ENCODE measurements around the gene TLCD3B.
"Not testable (repeated sequence)": the region's sequence is repeated elsewhere in the genome, so short reads cannot be mapped to it uniquely, and the experiment has no call there.

Gene TLCD3B

GRCh38 chr16:30025156-30025555, 5.9 kb downstream of the TLCD3B start:
- DNase-seq: peak; percentile 9

- peak; percentile 19 for DNase-seq
Observed at GRCh38 chr16:30024451-30024850, 6.6 kb downstream of the TLCD3B start.

- DNase-seq: peak; percentile 12
Observed at GRCh38 chr16:30023586-30023985, 7.5 kb downstream of the TLCD3B start.

- DNase-seq: no peak
Observed at GRCh38 chr16:30022887-30023286, 8.2 kb downstream of the TLCD3B start, which contains the start of gene C16orf92. Gene C16orf92 (plus strand): TSS chr16:30023198. CDS start chr16:30023341, 143 bp downstream.

- DNase-seq: no peak
Observed at GRCh38 chr16:30018731-30019158, 12.3 kb downstream of the TLCD3B start.

- not testable (repeated sequence) for DNase-seq
Observed at GRCh38 chr16:30017937-30018336, 13.1 kb downstream of the TLCD3B start.

- no peak for DNase-seq
Observed at GRCh38 chr16:30017277-30017656, 13.8 kb downstream of the TLCD3B start.

GRCh38 chr16:30016555-30017276, 14.4 kb downstream of the TLCD3B start:
- DNase-seq: no peak

GRCh38 chr16:30015450-30015849, 15.6 kb downstream of the TLCD3B start:
- not testable (repeated sequence) for DNase-seq

GRCh38 chr16:30012598-30012997, 18.5 kb downstream of the TLCD3B start:
- DNase-seq: not testable (repeated sequence)

GRCh38 chr16:30011714-30012504, 19.2 kb downstream of the TLCD3B start:
- no peak for DNase-seq

- DNase-seq: no peak
Observed at GRCh38 chr16:30010844-30011713, 20.0 kb downstream of the TLCD3B start, which contains the start of gene DOC2A. Gene DOC2A (minus strand): TSS chr16:30011027. CDS start chr16:30010222, 805 bp downstream.

- no peak for DNase-seq
Observed at GRCh38 chr16:30009990-30010843, 20.9 kb downstream of the TLCD3B start.

GRCh38 chr16:30009085-30009862, 21.8 kb downstream of the TLCD3B start:
- DNase-seq: no peak

GRCh38 chr16:30007378-30007895, 23.6 kb downstream of the TLCD3B start:
- no peak for DNase-seq

GRCh38 chr16:30006659-30007377, 24.3 kb downstream of the TLCD3B start:
- no peak for DNase-seq

GRCh38 chr16:30006095-30006473, 25.0 kb downstream of the TLCD3B start:
- DNase-seq: no peak

- DNase-seq: no peak
Observed at GRCh38 chr16:30005341-30006094, 25.6 kb downstream of the TLCD3B start.

GRCh38 chr16:30004811-30005242, 26.2 kb downstream of the TLCD3B start:
- no peak for DNase-seq
